Putamen (tissue), 1 donor: ENCODE measurements around the gene UGGT2.
"Not testable (repeated sequence)": the region's sequence is repeated elsewhere in the genome, so short reads cannot be mapped to it uniquely, and the experiment has no call there.

Source experiments
- DNase-seq: peaks from one replicate; pipeline ENCODE4 v3.0.0-alpha.2; 2016; ENCODE audit warnings: low spot score

UGGT2 gene

DNA sequence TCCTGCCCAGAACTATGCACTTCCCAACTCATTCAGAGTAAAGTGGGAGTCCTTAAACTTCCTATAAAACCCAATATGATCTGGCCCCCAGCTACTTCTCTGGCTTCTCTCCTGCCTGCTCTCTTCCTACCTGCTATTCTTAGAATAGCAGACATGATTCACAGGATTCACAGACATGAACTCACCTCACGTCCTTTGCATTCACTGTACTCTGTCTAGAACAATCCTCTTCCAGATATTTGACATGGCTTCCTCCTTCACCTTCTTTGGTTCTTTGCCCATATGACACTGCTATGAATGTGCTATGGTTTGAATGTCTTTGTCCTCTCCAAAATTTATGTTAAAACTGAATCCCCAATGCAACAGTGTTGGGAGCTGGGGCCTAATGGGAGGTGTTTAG lies 154.9 kb downstream of the UGGT2 start:
- DNase-seq = no peak

DNA sequence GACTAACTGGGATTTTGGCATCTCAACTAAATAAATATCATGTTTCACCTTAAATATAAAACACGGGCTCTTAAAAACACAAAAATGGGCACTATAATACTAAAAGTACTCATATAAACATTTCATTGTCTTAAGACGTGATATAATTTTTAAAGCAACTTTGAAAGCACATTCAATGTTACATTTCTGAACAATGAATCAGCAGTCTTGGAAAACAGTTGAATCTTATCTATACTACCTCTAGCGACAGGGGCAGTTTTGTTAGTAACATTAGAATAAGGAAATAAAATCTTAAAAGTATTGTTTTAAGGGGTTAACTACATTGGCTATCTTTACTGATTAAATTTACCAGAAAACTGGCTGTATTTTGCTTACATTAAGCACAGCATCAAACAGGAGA lies 156.9 kb downstream of the UGGT2 start:
- no peak for DNase-seq

DNA sequence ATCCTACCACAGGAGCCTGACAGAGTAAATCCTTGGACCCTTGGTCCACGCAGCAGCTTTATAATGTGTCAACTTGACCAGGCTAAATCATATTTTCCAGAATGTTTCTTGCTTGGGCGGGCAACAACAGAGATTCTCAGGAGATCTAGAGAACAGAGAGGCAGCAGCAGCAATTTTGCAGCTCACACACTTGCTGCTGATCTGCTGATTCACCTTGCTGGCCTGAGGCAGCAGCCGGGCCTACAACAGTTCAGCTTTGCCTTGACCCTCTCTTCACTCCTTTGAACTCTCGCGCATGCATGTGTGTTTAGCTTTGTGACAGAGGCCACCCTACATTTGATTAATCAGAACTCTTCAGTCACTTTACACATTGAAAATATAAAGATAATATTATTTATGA lies 159.3 kb downstream of the UGGT2 start:
- DNase-seq = no peak

DNA sequence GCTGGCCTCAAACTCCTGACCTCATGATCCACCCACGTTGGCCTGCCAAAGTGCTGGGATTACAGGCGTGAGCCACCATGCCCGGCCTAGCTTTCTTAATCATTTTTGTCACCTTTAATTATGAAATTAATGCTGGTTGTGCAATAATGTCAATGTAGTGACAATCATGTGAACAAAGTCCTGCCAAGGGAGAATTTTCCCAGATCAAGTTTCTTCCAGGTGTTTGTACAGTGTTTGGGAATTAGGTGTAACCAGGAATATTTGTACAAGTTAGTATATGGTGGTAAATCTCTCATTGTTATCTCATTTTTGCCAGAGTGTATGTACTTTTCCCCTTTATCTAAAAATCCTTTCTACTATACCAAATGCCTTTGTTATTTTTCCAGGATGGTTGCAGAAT lies 171.1 kb downstream of the UGGT2 start:
- DNase-seq = no peak

DNA sequence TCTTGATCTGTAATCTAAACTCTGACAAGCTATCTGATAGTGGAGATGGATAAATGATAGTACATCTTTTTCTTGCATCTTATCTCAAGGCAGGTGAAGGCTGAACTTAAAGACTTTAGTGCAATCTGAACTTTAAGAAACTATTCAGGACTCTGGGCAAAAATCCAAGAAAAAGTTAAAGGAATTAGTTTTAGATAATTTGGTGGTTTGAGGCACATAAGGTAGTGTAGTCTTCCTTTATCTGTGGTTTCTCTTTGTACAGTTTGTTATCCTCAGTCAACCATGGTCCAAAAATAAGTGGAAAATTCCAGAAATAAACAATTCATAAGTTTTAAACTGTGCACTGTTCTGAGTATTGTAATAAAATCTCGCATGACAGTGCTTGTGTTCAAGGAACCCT lies 172.9 kb downstream of the UGGT2 start:
- no peak for DNase-seq

DNA sequence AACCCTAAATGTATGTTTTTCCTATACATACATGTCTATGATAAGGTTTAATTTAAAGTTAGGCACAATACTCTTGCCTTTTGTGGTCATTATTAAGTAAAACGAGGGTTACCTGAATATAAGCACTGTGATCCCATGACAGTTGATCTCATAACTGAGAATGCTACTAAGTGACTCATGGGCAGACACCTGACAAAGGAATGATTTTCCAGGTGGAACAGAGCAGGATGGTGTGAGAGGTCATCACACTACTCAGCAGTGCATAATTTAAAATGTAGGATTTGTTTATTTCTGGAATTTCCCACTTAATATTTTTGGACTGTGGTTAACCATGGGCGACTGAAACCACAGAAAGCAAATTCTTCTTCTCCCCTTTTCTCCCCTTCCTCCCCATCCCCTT lies 178.9 kb downstream of the UGGT2 start:
- no peak for DNase-seq

DNA sequence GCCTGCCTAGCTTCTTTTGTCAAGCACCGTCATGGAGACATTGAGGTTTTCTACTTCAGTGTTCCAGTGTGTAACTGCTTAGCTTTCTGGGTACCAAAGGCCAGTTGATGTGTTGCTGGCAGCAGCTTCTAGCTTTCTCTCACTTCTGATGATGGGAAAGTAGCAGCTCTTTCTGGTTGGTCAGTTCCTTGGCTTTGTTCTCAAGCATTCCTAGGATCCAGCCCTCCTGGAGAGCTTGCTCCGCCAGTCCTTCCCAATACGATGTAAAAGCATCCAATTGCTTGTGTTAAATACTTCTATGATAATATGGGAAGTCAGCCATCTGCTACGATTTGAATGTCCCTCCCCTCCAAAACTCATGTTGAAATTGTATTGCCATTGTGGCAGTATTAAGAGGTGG lies 182.8 kb downstream of the UGGT2 start:
- no peak for DNase-seq

DNA sequence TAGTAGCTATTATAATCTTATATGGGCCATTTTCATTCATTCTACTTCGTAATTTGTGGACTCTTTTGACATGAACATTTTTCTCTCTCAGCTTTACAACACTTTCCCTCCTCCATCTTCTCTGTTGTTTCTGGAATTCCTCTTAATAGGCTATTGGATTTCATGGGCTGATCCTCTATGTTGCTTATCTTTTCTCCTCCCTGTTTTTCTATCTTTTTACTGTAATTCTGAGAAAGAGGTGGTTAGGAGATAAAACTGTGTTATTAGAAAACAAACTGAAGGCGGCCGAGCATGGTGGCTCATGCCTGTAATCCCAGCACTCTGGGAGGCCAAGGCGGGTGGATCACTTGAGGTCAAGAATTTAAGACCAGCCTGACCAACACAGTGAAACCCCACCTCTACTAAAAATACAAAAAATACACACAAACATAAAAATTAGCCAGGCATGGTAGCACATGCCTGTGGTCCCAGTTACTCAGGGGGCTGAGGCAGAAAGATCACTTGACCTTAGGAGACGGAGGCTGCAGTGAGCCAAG lies 188.1 kb downstream of the UGGT2 start:
- DNase-seq = no peak

DNA sequence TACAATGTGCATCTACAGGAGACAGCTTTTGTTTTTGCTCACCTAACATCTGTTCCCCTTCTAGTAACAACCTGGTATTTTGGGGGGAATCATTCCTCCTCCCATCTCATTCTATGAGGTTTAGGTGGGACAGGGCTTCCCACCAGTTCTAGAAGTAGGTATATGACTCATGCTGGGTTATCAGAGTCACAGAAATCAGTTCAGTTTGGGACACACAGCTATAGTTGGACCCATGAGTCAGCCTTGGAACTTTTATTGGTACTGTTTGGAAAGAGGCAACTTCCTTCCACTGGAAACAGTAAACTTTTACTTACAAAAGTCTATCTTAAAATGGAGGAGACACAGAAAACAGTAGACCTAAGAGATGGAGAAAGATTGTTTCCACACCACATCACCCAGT lies 190.8 kb downstream of the UGGT2 start:
- no peak for DNase-seq

DNA sequence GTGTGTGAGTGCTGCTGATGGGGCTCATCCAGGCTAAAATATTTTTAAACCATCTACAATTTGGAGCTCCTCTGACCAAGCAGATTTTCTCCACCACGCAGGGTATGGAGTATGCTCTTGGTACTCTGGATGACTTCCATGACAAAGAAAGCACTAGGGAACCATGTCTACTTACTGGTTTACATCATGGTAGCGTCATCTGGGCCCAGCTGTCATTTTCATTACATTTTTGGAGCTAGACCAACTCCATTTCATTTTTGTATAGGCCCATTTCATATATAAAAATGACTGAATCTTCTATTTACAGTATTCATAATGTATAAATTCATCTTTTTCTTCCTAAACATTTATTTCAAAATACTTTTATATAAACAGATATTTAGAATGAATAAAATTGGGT lies 191.9 kb downstream of the UGGT2 start:
- DNase-seq = no peak

DNA sequence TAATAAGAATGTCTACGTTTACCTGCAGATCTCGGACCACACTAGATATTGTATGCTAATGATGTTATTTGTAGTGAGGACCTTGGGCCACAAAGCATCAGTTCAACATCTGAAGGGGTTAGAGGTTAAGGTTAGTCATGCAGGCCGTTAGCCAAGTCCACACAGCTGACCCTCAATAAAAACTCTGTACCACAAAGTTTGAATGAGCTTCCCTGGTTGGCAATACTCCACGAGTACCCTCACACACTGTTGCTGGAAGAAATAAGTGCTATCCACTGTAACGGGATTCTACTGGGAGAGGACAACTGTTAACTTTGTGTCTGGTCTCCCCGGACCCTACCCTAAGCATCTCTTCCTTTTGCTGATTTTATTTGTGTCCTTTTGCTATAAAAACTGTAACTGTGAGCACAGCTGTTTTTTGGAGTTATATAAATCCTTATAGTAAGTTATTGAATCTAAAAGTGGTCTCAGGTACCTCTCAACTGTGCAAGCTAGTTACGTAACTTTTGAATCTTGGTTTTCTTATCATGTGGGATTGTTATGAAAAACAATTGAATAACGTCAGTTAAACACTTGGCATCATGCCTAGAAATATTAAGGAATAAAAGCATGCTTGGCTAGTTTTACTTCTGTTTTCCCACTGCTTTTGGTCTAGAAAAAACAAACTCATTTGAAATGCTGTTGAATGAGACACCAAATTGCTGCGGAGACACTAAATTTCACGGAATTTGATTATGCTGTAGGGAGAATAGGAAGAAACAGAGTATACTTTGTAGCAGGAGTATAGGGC lies 194.7 kb downstream of the UGGT2 start:
- DNase-seq = no peak

DNA sequence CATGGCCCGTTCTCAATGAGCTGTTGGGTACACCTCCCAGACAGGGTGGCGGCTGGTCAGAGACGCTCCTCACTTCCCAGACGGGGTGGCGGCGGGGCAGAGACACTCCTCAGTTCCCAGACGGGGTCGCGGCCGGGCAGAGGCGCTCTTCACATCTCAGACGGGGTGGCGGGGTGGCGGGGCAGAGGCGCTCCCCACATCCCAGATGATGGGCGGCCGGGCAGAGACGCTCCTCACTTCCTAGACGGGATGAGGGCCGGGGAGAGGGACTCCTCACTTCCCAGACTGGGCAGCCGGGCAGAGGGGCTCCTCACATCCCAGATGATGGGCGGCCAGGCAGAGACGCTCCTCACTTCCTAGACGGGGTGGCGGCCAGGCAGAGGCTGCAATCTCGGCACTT lies 207.5 kb downstream of the UGGT2 start:
- not testable (repeated sequence) for DNase-seq

DNA sequence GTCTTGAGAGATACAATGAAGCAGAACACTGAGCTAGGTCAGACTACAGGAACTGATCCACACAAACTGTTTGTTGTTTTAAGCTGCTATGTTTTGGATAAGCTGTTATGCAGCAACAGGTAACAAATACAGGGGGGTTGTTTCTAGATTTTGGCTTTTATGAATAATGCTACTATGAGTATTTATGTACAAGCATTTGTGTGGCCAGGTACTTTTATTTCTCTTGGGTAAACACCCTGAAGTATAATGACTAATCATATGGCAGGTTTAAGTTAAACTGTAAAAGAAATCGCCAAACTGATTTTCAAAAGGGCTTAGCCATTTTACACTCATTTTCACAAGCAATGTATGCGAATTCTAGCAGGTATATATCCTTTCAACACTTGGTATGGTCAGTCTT lies 210.3 kb downstream of the UGGT2 start:
- no peak for DNase-seq

DNA sequence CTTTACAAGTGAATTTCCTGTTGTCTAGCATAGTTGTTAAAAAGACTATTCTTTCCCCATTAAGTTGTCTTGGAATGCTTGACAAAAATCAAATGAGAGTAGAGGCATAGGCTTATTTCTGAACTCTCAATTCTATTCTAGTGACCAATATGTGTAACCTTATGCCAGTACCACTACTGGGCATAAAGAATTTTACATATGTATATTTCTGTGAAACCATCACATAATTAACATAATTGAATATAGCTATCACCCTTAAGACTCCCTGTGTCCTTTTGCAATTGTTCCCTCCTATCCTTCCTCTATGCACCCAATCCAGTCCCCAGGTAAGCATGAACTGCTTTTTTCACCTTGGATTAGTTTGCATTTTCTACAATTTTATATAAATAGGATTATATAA lies 211.3 kb downstream of the UGGT2 start:
- DNase-seq = no peak

DNA sequence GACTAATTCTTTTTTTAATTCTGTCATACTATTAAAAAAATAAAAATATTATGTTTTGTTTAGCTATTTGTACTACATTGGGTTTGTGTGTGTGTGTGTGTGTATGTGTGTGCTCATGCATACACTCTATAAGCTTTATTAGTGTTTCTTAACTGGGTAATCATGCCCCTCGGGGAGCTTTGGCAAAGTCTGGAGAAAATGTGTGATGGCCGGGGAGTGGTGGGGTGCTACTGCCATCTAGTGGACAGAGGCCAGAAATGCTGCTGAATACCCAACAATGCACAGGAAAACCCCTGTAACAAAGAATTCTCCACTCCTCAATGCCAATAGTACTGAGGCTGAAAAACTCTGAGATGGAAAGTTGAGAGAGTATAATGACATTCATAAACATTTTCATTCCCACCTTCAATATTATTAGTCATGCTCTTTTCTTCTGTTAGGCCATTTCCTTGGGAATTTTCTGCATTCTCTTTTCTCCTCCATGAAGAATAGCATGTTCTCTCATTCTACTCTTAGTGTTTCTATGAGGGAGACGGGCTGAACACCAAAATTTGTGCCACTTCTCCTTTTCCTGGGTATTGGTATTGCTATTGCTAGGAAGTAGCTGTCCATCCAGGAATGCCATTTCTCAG lies 219.0 kb downstream of the UGGT2 start:
- DNase-seq = peak; percentile 60

DNA sequence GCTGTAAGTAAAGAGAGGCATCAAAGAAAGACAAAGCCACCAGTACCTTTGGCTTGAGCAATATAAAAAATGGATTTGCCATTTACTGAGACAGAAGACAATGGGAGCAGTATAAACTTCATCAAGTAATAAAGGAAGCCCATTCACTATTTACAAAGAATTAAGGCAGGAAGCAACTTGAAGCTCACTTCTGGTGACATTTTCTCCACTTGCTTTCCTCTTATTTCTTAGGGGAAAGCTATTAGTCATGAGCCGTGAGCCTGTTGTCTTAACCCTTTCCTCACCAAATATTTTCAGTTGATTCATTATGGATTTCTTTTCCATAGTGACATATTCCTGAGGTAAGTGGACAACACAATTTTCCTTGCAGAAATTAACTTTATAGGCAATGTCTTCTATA lies 219.5 kb downstream of the UGGT2 start:
- DNase-seq = no peak

DNA sequence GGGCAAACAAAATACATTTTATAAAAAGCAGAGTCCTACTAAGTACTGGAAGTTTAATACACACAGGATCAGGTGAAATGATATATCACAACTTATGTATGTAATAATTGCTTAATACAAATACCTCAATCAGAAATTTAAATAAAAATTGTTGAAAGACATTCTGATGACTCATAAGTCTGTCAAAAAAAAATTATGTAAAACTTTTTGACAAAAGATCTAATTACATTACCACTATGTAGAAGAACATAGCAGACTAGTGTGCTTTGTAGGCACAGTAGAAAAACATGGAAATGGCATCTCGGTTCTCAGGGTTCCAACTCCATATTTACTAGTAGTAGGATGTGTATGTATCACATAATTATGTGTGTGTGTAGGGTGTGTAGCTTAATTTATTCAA lies 220.1 kb downstream of the UGGT2 start:
- DNase-seq = no peak

DNA sequence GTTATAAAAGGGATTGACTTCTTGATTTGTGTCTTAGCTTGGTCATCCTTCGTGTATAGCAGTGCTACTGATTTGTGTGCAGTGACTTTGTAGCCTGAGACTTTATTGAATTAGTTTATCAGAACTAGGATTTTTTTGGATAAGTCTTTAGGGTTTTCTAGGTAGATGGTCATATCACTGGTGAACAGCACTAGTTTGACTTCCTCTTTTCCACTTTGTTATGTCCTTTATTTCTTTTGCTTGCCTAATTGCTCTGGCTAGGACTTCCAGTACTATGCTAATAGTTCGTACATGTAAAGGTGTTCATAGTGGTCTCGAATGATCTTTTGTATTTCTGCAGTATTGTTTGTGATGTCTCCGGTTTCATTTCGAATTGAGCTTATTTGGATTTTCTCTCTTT lies 230.9 kb downstream of the UGGT2 start:
- no peak for DNase-seq

DNA sequence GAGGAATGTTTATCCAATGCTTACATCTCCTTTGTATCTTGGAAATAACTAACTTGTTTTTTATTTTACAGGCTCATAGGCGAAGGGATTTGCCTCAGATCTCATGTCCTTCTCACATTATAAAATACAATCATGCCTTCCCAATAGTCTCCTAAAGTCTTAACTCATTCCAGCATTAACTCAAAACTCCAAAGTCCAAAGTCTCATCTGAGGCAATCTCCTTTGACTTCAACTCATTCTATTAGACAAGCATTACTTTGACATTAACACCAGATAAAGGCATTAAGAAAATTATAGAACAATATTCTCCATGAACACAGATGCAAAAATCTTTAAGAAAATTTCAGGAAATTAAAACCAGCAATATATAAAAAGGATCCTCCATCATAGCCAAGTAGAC lies 238.7 kb downstream of the UGGT2 start:
- DNase-seq = no peak

DNA sequence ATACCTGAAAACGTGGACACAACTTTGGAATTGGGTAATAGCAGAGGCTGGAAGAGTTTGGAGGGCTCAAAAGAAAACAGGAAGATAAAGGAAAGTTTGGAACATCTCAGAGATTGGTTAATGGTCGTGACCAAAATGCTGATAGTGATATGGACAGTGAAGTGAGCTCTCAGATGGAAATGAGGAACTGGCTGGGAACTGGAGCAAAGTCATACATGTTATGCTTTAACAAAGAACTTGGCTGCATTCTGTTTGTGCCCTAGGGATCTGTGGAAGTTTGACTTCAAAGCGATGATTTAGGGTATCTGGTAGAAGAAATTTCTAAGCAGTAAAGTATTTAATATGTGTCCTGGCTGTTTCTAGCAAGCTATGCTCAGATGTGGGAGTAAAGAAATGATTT lies 240.1 kb downstream of the UGGT2 start:
- no peak for DNase-seq

DNA sequence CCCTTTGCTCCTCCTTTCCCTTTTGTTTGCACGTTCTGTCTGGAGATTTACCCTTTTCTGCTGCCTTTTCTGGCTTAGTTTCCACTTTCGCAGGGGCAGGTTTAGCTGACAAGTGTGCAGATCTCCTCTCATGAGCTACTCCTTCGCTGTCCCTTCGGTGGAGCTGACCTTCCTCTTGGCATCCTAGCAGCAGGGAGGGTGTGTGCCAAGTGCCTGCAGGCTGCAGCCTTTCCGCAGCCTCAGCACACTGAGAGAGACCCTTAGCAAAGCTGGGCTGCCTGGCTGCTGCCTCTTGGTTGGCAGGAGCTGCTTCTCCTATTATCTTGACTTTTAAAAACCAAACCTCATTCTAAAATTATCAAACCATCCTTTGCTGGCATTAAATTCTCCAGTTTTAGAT lies 243.8 kb downstream of the UGGT2 start:
- no peak for DNase-seq

DNA sequence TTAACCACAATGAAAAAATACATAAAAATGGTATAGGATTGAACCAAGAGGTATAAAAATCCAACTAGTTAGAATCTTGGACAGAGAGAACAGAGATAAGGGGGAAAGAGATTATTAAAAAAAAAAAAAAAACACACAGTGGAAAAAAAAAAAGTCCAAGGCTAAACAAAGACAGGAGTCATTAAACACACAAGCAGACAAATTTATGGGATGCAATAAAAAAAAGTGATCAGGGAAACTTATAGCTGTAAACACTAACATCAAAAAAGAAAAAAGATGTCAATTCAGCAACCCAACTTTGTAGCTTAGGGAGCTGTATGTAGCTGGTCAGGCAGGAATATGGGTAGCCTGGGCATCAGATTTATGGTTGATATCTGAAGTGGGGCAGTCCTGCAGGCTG lies 247.3 kb downstream of the UGGT2 start:
- DNase-seq = no peak

DNA sequence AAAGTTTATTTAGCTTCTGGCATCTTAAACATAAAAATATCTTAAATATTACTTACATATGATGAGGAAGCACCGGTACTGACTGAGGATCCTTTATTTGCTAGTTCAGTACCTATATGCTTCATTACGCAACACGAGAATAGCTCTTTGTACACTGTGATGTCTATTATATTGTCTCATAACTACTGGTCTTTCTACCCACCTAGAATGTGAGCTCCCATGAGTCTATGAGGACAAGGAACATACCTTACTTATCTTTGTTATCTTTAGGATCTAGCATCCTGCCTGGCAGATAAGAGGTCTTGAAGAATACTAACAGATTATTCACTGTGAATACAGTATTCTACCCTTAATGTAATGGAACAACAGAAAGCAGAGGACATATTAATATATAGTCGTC lies 251.4 kb downstream of the UGGT2 start:
- no peak for DNase-seq

DNA sequence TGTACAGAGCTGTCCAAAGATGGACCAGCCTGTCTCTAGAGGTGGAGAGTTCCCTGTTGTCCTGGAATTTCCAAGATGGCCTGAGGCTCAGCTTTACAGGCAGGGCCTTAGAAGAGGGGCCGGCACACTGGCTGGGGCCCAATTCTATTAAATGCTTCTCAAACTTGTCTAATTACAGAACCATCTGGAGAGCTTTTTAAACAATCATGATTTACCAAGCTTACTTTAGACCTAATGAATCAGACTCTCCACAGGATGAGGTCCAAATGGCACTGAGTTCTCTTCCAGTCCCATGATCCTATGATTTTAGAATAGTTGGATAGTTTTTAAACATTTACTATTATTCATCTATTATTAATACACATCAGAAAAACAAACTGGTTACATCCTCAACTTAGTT lies 252.8 kb downstream of the UGGT2 start:
- DNase-seq = no peak
